GM08714 (cell line): Measurements from ENCODE around the gene CIT.
A peak's percentile ranks its signal among the peaks of the same experiment; 100 is the strongest.

Experiments used
- H3K4me3 ChIP-seq: fragments of 200-500 bp; sonication (Bioruptor generic); 2 replicates; pipeline ENCODE4 v1.5.1; 2014; ENCODE audit warnings: mild to moderate bottlenecking, low read length, inconsistent platforms
- ZNF274 ChIP-seq: IDR thresholded peaks from 2 replicates; pipeline ENCODE4 v1.6.1; 2012; ENCODE audit warnings: mild to moderate bottlenecking, low read depth, low read length

CIT gene

DNA sequence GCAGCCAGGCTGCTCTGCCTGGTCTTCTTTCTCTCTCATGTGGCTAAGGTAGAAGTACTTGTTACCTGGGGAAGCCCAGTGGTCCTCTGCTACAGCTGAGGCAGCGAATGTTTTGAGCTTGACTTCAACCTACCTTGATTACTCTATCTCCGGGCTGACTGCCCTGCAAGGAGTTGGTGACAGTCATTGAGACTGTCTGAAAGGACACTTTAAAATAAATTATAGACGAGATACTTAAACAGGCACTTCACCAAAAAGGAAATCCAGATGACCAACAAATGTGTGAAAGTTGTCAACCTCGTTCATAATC, 474 bp upstream of the CIT start:
- no peak for TF ChIP-seq ZNF274

DNA sequence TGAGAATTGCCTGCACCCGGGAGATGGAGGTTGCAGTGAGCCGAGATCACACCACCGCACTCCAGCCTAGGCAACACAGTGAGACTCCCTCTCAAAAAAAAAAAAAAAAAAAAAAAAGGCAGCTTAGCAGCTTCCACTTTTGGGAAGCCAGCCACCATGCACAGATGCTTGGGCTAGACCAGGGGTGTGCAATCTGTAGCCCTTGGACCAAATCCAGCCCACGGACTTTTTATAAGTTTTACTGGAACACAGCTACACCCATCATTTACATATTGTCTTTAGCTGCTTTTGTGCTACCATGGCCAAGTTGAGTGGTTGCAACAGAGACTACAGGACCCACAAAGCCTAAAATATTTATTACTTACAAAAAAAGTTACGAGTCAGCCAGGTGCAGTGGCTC, 6.7 kb downstream of the CIT start:
- TF ChIP-seq ZNF274 = no peak
- H3K4me3 ChIP-seq = no peak overlapping the region

More for the DNA sequence above, 474 bp upstream of the CIT start:
- peak overlapping the region; percentile 68; the same call in 1 of the 2 replicates for H3K4me3 ChIP-seq

DNA sequence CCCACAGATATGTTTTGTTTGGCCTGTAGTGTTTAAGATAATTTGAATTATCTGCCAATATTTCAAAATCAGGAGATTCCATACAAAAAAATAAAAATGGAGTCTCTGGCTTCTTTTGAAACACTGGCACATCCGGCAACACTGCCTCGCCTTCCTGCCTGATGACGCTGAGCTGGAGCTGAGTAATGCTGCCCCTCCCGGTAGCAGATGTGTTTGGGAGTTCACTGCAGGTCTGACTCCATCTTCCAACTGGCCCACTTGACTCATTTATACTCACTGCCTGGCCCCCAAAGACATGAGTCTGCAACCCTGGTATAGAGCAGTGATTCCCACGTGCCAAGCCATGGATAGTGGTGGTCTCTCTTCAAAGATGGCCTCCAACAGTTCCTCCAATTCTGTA, 7.4 kb downstream of the CIT start:
- TF ChIP-seq ZNF274 = no peak
- no peak overlapping the region for H3K4me3 ChIP-seq

DNA sequence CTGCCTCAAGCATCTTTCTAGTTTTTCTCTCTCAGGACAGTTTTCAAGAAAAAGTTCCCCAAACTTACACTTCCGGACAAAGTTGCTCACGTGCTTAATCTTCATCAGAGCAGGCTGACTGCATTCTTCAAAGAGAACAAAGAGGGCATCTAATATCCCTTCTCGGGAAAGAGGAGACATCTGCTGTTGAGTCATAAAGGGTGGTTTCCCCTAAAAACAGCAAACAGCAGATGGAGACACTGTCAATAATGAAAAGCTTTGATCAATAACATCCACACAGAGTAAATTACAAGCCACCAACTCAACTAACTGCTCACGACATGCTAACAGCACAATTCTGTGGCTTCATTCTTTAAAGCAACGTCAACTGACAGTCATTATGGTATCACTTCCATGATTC, 8.1 kb downstream of the CIT start:
- no peak overlapping the region for H3K4me3 ChIP-seq
- no peak for TF ChIP-seq ZNF274

DNA sequence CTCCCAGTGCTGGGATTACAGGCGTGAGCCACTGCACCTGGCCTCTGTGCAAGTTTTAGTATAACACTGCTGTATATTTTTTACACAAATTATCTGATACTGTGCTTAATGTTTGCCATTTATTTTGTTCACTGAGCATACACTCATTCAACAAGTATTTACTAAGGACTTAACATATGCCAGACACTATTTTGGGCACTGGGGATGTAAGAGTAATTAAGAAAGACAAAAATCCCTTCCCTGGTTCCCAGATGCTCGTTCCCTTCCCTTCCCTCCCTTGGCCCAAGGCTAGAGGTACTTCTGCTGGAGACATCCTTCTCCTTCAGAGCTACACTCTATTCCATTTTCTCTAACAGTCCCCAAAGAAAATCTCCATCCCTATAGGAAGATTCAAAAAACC, 12.5 kb downstream of the CIT start:
- H3K4me3 ChIP-seq = no peak overlapping the region
- no peak for TF ChIP-seq ZNF274

DNA sequence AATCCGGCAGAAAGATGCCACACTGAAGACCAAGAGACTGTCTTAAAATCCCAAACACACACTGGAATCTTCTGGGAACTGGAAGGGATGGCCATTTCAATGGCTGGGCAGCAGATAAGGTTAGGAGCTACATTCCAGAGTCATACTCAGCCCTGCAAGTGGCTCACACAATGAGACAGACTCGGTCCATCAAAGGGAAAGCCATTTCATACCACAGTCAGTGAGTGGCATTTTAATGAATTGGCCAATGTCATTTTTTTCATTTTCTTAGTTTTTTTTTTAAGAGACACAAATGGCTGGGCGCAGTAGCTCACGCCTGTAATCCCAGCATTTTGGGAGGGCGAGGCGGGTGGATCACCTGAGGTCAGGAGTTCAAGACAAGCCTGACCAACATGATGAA, 17.9 kb downstream of the CIT start:
- TF ChIP-seq ZNF274 = no peak
- H3K4me3 ChIP-seq = no peak overlapping the region

DNA sequence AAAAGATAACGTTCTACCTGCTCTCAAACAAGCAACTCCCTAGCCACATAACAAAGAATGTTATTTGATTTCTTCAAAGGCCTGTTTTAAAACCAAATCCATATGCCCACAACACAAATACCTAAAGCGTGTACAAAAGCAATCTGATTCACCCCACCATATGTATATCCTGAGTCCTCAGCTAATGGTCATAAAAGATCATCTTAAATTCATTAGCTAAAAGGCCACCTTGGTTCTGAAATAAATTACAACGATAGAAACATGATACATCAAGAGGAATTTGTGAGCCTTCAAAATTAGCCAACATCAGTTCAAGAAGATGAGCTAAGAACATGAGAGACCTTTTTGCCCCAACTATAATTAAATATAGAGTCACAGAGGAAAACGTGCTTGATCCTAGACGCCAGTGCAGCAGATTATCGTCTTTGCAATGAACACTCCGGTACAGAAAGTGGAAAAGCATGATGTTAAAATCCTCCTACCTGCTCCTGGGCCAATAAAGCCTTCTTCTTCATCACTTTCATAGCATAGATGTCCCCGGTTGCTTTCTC, 20.0 kb downstream of the CIT start:
- TF ChIP-seq ZNF274 = no peak
- H3K4me3 ChIP-seq = no peak overlapping the region

DNA sequence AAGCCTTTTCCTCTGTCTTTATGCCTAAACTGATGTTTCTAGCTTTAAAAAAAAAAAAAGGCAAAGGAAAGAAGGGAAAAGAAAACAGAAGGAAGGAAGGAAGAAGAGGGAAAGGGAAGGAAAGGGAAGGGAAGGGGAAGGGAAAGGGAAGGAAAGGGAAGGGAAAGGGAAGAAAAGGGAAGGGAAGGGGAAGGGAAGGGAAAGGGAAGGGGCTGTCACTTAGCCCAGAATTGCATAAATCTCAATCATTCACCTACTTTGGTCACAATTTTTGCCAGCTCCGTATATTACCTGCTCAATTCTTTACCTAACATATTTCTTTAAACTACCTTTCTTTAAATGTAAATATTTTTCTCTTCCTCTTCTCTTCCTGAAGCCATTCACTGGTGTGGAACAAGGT, 26.8 kb downstream of the CIT start:
- TF ChIP-seq ZNF274 = no peak
- H3K4me3 ChIP-seq = no peak overlapping the region

DNA sequence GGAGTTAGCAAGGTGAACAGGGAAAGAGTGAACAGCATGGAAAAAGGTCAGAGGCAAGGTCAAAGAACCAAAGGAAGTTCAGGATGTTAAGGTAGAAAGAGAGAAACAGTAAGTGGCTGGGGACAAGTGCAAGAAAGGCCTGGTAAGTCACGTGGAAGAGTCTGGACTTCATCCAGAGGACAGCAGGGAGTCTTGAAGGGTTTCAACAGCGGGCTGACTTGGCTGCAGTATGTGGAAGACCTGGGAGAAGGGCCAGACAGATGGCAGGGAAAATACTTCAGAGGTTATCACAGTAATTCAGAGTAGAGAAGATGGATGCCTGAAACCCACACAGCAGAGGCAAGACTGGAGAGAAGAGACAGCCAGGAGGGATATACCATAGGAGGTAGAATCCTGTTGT, 34.0 kb downstream of the CIT start:
- no peak for TF ChIP-seq ZNF274
- H3K4me3 ChIP-seq = no peak overlapping the region

DNA sequence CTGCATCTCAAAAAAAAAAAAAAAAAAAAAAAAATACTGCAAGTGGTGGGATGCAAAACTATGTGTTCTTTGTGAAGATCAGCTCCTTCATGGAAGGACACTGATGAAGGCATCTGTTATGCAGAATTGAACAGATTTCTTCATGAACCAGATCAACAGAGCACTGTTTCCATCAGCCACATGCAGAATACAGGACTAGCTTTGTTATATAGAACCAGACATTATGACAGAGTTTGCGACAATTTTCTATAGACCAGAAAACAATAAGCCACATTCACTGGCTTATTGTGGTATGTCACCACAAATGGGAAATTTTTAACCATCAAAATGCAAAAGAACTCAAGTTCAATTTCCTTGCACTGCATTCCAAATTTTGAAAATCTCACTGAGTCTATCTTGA, 34.7 kb downstream of the CIT start:
- TF ChIP-seq ZNF274 = no peak
- no peak overlapping the region for H3K4me3 ChIP-seq

DNA sequence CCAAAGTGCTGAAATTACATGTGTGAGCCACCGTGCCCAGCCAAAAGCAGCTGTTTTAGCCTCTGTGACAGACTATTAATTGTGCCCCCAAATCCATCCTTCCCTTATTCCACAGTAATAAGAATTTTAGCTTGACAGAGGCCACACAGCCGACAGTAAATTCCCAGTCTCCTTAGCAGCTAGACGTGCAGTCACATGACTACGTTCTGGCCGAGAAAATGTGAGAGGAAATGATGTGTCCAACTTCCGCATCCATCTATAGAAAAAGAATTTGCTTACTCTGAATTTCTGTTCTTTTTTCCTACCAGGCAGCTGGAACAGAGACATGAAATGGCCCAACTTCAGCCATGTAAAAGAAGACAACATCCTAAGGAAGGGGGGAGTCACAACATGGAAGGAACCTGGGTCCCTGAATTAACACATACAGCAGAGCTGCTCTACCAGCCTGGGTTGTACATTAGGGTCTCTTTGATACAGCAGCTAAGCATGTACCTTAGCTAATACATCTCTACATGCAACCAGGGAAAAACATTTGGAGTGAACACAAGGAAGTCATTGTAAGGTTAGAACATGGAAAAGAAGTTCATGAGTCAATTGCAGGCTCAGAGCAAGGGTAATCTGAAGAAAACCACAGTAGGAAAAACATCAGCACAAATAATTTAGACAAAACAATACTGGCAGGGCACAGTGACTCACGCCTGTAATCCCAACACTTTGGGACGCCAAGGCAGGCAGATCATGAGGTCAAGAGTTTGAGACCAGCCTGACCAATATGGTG, 35.5 kb downstream of the CIT start:
- H3K4me3 ChIP-seq = no peak overlapping the region
- TF ChIP-seq ZNF274 = no peak

DNA sequence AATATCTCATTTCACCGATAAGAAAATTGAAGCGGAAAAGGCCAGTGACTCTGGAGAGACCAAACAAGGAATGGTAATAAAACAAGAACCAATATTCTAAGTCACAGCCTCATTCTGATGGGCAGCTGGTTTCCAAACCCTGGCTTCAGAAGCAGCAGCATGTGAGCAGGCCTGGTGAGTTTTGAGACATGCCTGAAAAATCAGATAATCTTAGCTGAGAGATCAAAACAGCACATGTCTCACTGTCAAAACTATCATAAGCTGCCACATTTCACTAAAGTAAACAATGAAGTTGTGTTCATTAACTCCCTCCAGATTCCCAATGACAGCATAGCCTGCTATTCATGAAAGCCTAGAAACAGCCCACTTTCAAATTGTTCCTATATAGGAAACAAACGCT, 36.5 kb downstream of the CIT start:
- no peak overlapping the region for H3K4me3 ChIP-seq
- TF ChIP-seq ZNF274 = no peak

DNA sequence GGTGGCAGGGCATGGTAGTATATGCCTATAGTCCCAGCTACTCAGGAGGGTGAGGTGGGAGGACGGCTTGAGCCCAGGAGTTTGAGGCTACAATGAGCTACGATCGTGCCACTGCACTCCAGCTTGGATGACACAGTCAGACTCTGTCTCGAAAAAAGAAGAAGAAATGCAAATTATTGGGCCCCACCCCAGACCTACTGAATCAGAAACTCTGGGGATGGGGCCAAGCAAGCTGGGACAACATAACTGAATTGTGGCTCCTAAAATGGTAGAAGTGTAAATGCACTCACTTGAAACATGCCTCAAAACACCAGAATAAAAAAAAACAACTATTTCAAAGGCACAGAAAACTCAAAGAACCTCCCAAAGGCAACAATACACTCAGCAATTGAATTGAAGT, 37.0 kb downstream of the CIT start:
- no peak for TF ChIP-seq ZNF274
- H3K4me3 ChIP-seq = no peak overlapping the region

DNA sequence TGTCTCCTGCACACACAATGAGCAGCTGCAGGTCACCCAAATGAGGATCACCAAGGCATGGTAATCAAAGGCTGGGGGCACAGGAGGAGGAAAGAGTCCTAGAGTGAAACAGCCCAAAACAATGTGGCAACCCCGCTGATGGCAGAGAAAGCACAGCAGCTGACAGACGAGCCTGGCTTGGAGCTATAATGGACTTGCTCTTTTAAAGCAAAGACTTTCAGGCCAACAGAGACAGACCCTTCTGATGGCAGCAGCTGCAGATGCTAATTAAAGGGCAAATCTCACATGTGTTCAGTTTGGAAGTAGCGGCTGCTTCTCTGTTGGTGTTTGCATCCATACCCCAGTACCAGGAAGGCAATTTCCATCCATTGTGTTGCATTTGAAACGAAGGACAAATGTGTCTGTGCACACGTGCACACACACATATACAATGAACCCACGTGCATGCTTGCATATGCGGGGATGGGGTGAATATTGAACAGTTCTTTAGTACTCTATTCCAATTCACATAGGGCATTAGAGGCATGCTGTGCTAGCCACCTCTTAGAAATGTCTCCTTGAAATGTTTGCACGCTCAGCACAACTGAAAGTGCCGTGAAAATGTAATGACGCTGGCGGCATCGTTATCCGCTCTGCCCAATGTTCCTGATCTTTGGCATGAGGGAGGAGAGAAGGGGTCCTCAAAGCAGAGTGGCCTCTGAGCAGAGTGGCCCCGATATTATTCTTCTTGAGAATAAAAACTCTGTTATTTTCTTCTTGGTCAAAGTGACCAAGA, 38.1 kb downstream of the CIT start:
- TF ChIP-seq ZNF274 = no peak
- no peak overlapping the region for H3K4me3 ChIP-seq

DNA sequence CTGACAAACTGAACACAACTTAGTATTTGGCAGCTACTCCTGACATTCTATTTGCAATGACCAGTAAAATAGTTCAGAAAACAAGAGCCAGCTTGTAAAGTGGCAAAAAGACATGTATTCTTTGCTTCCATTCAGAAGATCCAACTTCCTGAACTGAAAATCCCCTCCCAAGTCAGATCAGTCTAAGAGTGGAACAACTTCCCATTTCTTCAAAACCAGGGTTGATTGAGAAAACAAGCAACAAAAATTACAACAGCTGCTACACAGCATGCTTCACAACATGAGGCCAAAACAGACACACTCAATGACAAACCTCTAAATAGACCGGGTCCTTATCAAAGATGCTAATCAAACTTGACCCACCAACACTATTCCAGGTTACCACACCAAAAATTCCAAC, 40.3 kb downstream of the CIT start:
- H3K4me3 ChIP-seq = no peak overlapping the region
- TF ChIP-seq ZNF274 = no peak
